ENCODE results near the gene MAT2A. TPM values are rescaled to one million over a fixed set of nuclear protein-coding genes. Genes with fewer than 3 reads are reported as not detected.

MAT2A gene
- total RNA-seq, 2 donors from 2014 or later, result 103 to 134 TPM

DNA sequence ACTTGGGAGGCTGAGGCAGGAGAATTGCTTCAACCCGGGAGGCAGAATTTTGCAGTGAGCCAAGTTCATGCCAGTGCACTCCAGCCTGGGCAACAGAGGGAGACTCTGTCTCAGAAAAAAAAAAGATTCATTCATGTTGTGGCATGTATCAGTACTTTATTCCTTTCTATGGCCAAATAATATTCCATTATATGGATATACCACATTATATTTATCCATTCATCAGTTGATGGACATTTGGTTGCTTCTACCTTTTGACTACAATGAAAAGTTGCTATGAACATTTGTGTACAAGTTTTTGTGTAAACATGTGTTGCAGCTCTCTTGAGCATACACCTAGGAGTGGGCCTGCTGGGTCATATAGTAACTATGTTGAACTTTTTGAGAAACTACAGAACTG, 9.2 kb upstream of the MAT2A start:
- 96% methylated on average over 1 of the region's 1 CpG for WGBS
- Histone ChIP-seq H3K27me3 (replicated peaks; ENCODE audit: insufficient read depth) (no peaks in the 10 kb centered on the region), H3K36me3 (no peaks in the 10 kb centered on the region), H3K4me1 (replicated peaks) (peaks cover 5% of the 10 kb centered on the region), H3K9me3 (no peaks in the 10 kb centered on the region), H3K4me3 (no peak overlapping the region), H3K27ac (no peak overlapping the region)
- intact Hi-C loops (cut with DNase I), result no loop called here
- DNase-seq (ENCODE audit: low spot score), result no peak
- TF ChIP-seq POLR2AphosphoS5 (IDR thresholded peaks at IDR 0.05) (no peak), CTCF (IDR thresholded peaks at IDR 0.05) (no peak), POLR2A (IDR thresholded peaks at IDR 0.05) (no peak)

GRCh38 chr2:85531589-85531988, 7.4 kb upstream of the MAT2A start:
- no peaks in the 10 kb centered on the region for H3K4me1 ChIP-seq (replicated peaks)
- no peaks in the 10 kb centered on the region for H3K27me3 ChIP-seq (replicated peaks; ENCODE audit: insufficient read depth)
- WGBS, result 100% methylated on average over 2 of the region's 2 CpGs
- DNase-seq (ENCODE audit: low spot score), result no peak
- H3K27ac ChIP-seq, result no peak overlapping the region
- H3K36me3 ChIP-seq, result no peaks in the 10 kb centered on the region
- no peak overlapping the region for H3K4me3 ChIP-seq
- no peaks in the 10 kb centered on the region for H3K9me3 ChIP-seq
- intact Hi-C loops (cut with DNase I), result no loop called here
- TF ChIP-seq POLR2A (IDR thresholded peaks at IDR 0.05) (no peak), CTCF (IDR thresholded peaks at IDR 0.05) (no peak), POLR2AphosphoS5 (IDR thresholded peaks at IDR 0.05) (no peak)

DNA sequence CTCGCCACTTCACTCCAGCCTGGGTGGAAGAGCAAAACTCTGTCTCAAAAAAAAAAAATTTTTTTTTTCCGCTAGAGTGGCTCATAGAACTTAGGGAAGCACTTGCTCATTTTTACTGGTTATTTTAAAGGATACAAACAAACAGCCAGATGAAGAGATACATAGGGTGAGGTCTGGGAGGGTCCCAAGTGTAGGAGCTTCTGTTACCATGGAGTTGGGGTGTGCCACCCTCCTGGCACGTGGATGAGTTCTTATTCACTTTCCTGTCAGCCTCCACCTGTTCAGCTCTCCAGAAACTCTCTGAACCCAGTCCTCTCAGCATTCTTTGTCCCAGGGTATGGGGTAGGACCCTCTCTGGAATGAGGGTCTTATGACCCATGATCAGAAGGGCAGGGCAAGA, 4.9 kb upstream of the MAT2A start:
- Histone ChIP-seq H3K9me3 (no peaks in the 10 kb centered on the region), H3K4me1 (replicated peaks) (peaks cover 8% of the 10 kb centered on the region), H3K27me3 (replicated peaks; ENCODE audit: insufficient read depth) (no peaks in the 10 kb centered on the region), H3K4me3 (no peak overlapping the region), H3K36me3 (no peaks in the 10 kb centered on the region), H3K27ac (no peak overlapping the region)
- WGBS, result 75% methylated on average over 3 of the region's 3 CpGs
- TF ChIP-seq CTCF (IDR thresholded peaks at IDR 0.05) (no peak), POLR2AphosphoS5 (IDR thresholded peaks at IDR 0.05) (no peak), POLR2A (IDR thresholded peaks at IDR 0.05) (no peak)
- intact Hi-C loops (cut with DNase I), result no loop called here
- no peak for DNase-seq (ENCODE audit: low spot score)

DNA sequence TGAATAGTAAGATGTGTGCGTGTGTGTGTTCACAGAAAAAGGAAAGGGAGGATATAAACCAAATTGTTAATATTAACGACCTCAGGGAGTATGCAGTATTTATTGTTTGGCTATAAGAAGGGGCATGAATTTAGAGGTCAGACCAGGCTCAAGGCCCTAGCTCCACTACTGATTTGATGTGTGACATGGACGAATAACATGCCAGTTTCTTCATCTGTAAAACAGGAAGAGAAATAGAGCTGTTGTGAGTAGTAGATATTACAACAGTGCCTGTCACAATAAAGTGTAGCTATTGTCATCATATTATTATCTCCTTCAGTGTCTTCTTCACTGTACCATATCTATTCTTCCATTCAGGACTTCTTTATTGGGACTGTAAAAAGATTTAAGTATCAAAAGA, 4.1 kb upstream of the MAT2A start:
- H3K4me3 ChIP-seq, result no peak overlapping the region
- no peak for DNase-seq (ENCODE audit: low spot score)
- H3K27me3 ChIP-seq (replicated peaks; ENCODE audit: insufficient read depth), result no peaks in the 10 kb centered on the region
- TF ChIP-seq CTCF (IDR thresholded peaks at IDR 0.05) (no peak), POLR2A (IDR thresholded peaks at IDR 0.05) (no peak), POLR2AphosphoS5 (IDR thresholded peaks at IDR 0.05) (no peak)
- 75% methylated on average over 3 of the region's 3 CpGs for WGBS
- intact Hi-C loops (cut with DNase I), result no loop called here
- H3K4me1 ChIP-seq (replicated peaks), result peaks cover 8% of the 10 kb centered on the region
- no peaks in the 10 kb centered on the region for H3K9me3 ChIP-seq
- H3K36me3 ChIP-seq, result no peaks in the 10 kb centered on the region
- H3K27ac ChIP-seq, result no peak overlapping the region

DNA sequence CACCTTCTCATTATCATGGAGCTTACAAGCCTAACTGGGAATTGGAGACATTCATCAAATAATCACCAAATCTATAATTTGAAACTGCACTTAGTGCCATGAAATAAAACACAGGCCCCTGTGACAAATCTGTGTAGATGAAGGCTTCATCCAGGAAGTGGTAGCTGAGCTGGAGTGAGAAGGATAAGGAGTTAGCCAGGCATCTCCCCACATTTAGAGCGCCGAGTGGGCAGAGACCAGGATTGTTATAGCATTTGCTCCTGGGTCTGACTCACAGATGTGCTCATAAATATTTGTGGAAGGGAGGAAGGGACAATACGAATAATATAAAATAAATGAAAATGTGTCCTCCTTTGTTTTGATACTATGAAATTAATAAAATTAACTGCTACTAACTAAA, 2.5 kb upstream of the MAT2A start:
- Histone ChIP-seq H3K36me3 (no peaks in the 10 kb centered on the region), H3K4me1 (replicated peaks) (peaks cover 8% of the 10 kb centered on the region), H3K27me3 (replicated peaks; ENCODE audit: insufficient read depth) (no peaks in the 10 kb centered on the region), H3K9me3 (no peaks in the 10 kb centered on the region), H3K4me3 (no peak overlapping the region), H3K27ac (peak overlapping the region; percentile 98)
- 40% methylated on average over 3 of the region's 3 CpGs for WGBS
- TF ChIP-seq POLR2A (IDR thresholded peaks at IDR 0.05), result no peak
- TF ChIP-seq POLR2AphosphoS5 (IDR thresholded peaks at IDR 0.05), result no peak
- no peak for TF ChIP-seq CTCF (IDR thresholded peaks at IDR 0.05)
- intact Hi-C loops (cut with DNase I), result no loop called here
- DNase-seq (ENCODE audit: low spot score), result no peak
